Activated T-helper 2 cell treated with anti-CD3 and anti-CD28 coated beads, Interferon-gamma antibody, Interleukin-2, Interleukin-4, amounts not matched to agents 10 μg/mL and 5 μg/mL and 100 μg/mL, durations not matched to agents 14 hours and 24 hours and 36 hours (primary cell): ENCODE measurements around the gene AMIGO1. TPM values are rescaled to one million over a fixed set of nuclear protein-coding genes. Genes with fewer than 3 reads are reported as not detected.

Source experiments
- DNase-seq: peaks from one replicate; pipeline ENCODE4 v3.0.0; 2021; ENCODE audit warnings: low spot score
- H3K27ac Mint-ChIP-seq: one replicate; pipeline ENCODE4 v1.8.0; 2021; ENCODE audit warnings: mixed read lengths
- H3K27me3 Mint-ChIP-seq: one replicate; pipeline ENCODE4 v1.8.0; 2021; ENCODE audit warnings: low read depth, mixed read lengths
- H3K36me3 Mint-ChIP-seq: one replicate; pipeline ENCODE4 v1.8.0; 2021; ENCODE audit warnings: low read depth, mixed read lengths
- H3K4me1 Mint-ChIP-seq: one replicate; pipeline ENCODE4 v1.8.0; 2021; ENCODE audit warnings: low read depth, mixed read lengths
- H3K4me3 Mint-ChIP-seq: one replicate; pipeline ENCODE4 v1.8.0; 2021; ENCODE audit warnings: low read depth, mild to moderate bottlenecking, moderate library complexity, mixed read lengths
- H3K9me3 Mint-ChIP-seq: one replicate; pipeline ENCODE4 v1.8.0; 2021; ENCODE audit warnings: mixed read lengths
- intact Hi-C: fragments of 100-400 bp; cut with micrococcal nuclease; formaldehyde crosslinking; loops from one replicate; pipeline ENCODE4 v1.15.1; 2023
- total RNA-seq: library from RNA; stranded (reverse); gene quantifications from 2 replicates; pipeline ENCODE4 v1.2.3, GENCODE V29; 2022

The AMIGO1 gene
- total RNA-seq, 1 donor from 2014 or later, result 0.66 TPM

DNA sequence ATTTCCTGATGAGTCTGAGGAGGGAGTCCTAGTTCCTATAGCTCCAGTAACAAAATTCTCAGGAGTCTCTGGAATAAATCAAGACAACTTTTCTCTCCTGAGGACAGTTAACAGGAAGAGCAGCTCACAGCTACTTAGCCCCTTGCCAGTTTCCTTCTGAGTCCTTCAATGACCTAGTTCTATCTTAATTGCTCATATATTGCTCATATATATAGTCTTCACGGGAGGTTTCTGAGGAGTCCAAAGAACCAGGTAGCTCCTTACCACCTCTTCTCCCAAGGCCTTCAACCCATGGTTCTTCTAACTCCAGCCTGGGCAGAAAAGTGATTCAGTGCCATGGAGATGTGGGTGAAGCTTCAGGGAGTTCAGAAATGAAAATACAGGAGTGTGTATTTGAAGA is 4.6 kb downstream of the AMIGO1 start:
- DNase-seq, result no peak
- intact Hi-C loops, result no loop called here
- Mint-ChIP-seq H3K27me3 (peaks cover 21% of the 10 kb centered on the region), H3K27ac (no peak overlapping the region), H3K9me3 (no peaks in the 10 kb centered on the region), H3K36me3 (peaks cover 16% of the 10 kb centered on the region), H3K4me3 (no peak overlapping the region), H3K4me1 (peaks cover 45% of the 10 kb centered on the region)

GRCh38 chr1:109503935-109504334 is 5.6 kb downstream of the AMIGO1 start:
- peaks cover 16% of the 10 kb centered on the region for H3K27me3 Mint-ChIP-seq
- H3K27ac Mint-ChIP-seq, result no peak overlapping the region
- intact Hi-C loops, result no loop called here
- peaks cover 47% of the 10 kb centered on the region for H3K4me1 Mint-ChIP-seq
- H3K36me3 Mint-ChIP-seq, result peaks cover 26% of the 10 kb centered on the region
- no peak for DNase-seq
- no peaks in the 10 kb centered on the region for H3K9me3 Mint-ChIP-seq
- no peak overlapping the region for H3K4me3 Mint-ChIP-seq

GRCh38 chr1:109502364-109502851 is 7.1 kb downstream of the AMIGO1 start:
- DNase-seq, result peak; percentile 40
- Mint-ChIP-seq H3K27me3 (peaks cover 5% of the 10 kb centered on the region), H3K36me3 (peaks cover 37% of the 10 kb centered on the region), H3K9me3 (no peaks in the 10 kb centered on the region), H3K4me1 (peaks cover 45% of the 10 kb centered on the region), H3K4me3 (no peak overlapping the region), H3K27ac (no peak overlapping the region)
- intact Hi-C loops, result no loop called here

DNA sequence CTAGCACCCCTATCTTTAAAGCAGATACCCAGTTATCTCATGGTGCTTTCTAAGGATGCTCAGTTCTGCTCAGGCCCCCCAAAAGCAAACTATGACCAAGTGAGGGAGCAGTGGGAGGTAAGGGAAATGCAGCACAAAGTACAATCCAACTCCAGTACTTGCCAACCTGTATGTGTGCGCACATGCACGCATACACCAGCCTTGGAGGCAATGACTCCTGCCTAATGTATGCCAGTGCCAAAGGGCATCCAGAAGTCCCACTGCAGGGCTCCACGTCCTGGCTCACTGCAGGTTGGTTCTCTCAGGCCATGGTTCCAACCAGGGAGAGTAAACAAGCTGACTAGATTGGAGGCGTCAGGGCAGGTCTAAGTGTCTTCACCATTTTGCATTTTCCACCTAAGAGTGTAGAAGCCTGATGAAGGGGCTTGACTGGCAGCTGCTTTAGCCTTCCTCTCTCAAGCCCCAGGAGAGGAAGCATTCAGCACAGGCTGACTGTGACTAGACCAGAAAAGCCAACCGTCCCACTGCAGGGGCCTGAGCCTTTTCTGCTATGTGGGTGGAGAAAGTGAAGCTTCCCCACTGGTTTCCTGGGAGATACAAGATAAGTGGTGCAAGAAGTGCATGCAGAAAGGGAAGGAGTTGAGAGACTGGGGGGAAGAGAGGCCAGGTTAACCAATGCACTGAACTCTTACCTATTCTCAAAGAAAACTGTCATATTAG is 7.7 kb downstream of the AMIGO1 start:
- Mint-ChIP-seq H3K4me3 (peak overlapping the region; percentile 32), H3K9me3 (no peaks in the 10 kb centered on the region), H3K27ac (peak overlapping the region; percentile 38), H3K36me3 (peaks cover 41% of the 10 kb centered on the region), H3K27me3 (no peaks in the 10 kb centered on the region), H3K4me1 (peaks cover 45% of the 10 kb centered on the region)
- DNase-seq, result no peak
- intact Hi-C loops, result no loop called here

GRCh38 chr1:109500941-109501381 is 8.6 kb downstream of the AMIGO1 start:
- no peak for DNase-seq
- Mint-ChIP-seq H3K27me3 (no peaks in the 10 kb centered on the region), H3K27ac (no peak overlapping the region), H3K4me3 (no peak overlapping the region), H3K4me1 (peaks cover 50% of the 10 kb centered on the region), H3K9me3 (no peaks in the 10 kb centered on the region), H3K36me3 (peaks cover 49% of the 10 kb centered on the region)
- intact Hi-C loops, result no loop called here

GRCh38 chr1:109499661-109500536 is 9.6 kb downstream of the AMIGO1 start:
- Mint-ChIP-seq H3K4me3 (no peak overlapping the region), H3K9me3 (no peaks in the 10 kb centered on the region), H3K27ac (no peak overlapping the region), H3K27me3 (no peaks in the 10 kb centered on the region), H3K4me1 (peaks cover 56% of the 10 kb centered on the region), H3K36me3 (peaks cover 54% of the 10 kb centered on the region)
- peak; percentile 38 for DNase-seq
- intact Hi-C loops, result no loop called here

GRCh38 chr1:109499081-109499480 is 10.4 kb downstream of the AMIGO1 start:
- intact Hi-C loops, result no loop called here
- Mint-ChIP-seq H3K4me1 (peaks cover 57% of the 10 kb centered on the region), H3K27ac (no peak overlapping the region), H3K36me3 (peaks cover 54% of the 10 kb centered on the region), H3K27me3 (no peaks in the 10 kb centered on the region), H3K9me3 (no peaks in the 10 kb centered on the region), H3K4me3 (no peak overlapping the region)
- DNase-seq, result no peak

- DNase-seq, result no peak
- H3K36me3 Mint-ChIP-seq, result peaks cover 54% of the 10 kb centered on the region
- H3K4me3 Mint-ChIP-seq, result no peak overlapping the region
- H3K27me3 Mint-ChIP-seq, result no peaks in the 10 kb centered on the region
- intact Hi-C loops, result no loop called here
- peaks cover 54% of the 10 kb centered on the region for H3K4me1 Mint-ChIP-seq
- no peak overlapping the region for H3K27ac Mint-ChIP-seq
- no peaks in the 10 kb centered on the region for H3K9me3 Mint-ChIP-seq
Observed at GRCh38 chr1:109498161-109498801, 11.2 kb downstream of the AMIGO1 start.

DNA sequence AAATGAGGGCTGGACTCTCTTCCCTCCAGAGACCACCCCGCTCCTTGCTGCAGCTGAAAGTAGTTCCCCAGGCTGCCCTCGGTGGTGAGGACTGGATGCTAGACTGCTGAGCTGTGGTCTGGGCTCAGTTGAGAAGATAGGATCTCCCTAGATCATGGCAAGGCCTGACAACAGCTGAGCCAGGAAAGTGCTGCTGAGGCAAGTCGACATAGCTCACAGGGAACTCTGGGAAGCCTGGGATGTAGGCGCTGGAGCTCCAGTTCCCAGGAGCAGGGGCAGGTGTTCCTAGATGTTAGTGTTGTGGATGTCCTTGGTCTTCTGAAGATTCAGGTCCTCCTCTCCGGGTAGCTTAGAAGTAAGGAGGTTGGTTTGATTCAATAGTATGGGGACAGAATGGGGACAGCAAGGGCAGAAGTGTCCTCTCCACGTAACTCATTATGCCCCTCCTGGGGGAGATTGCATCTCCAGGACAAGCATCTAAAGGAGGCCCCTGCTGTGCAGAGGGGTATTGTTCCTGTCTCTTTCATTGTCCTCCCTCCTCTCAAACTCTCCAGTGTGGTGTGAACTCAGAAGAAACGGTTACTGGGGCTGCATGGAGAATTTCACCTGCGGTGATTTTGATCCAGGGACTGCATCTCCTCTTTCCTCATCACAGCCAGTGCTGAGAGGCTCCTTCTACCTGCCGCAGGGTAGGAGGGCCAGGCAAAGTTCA is 11.9 kb downstream of the AMIGO1 start:
- H3K4me1 Mint-ChIP-seq, result peaks cover 51% of the 10 kb centered on the region
- H3K27me3 Mint-ChIP-seq, result no peaks in the 10 kb centered on the region
- peaks cover 49% of the 10 kb centered on the region for H3K36me3 Mint-ChIP-seq
- intact Hi-C loops, result no loop called here
- no peak for DNase-seq
- H3K4me3 Mint-ChIP-seq, result no peak overlapping the region
- no peaks in the 10 kb centered on the region for H3K9me3 Mint-ChIP-seq
- no peak overlapping the region for H3K27ac Mint-ChIP-seq

- Mint-ChIP-seq H3K4me1 (peaks cover 33% of the 10 kb centered on the region), H3K9me3 (no peaks in the 10 kb centered on the region), H3K27me3 (no peaks in the 10 kb centered on the region), H3K36me3 (peaks cover 46% of the 10 kb centered on the region), H3K4me3 (peak overlapping the region; percentile 94), H3K27ac (no peak overlapping the region)
- DNase-seq, result no peak
- intact Hi-C loops, result no loop called here
Observed at GRCh38 chr1:109495738-109496137, 13.8 kb downstream of the AMIGO1 start.

GRCh38 chr1:109493805-109494539 is 15.6 kb downstream of the AMIGO1 start, which contains the start of gene CYB561D1:
Gene CYB561D1 (plus strand): TSS chr1:109494094. CDS start chr1:109494140, 46 bp downstream.
- intact Hi-C loops, result loop anchor here (1.0 kb wide), 2 partner anchors 10 to 38 kb away; no protein-coding TSS in a partner anchor
- DNase-seq, result peak; percentile 87
- Mint-ChIP-seq H3K4me3 (peak within 1 kb of the TSS; percentile 94), H3K9me3 (no peaks in the 10 kb centered on the region), H3K27ac (peak within 1 kb of the TSS; percentile 75), H3K27me3 (no peaks in the 10 kb centered on the region), H3K4me1 (peaks cover 24% of the 10 kb centered on the region), H3K36me3 (peaks cover 36% of the 10 kb centered on the region)
